Myocyte (in vitro differentiated cells): ENCODE data around the gene AGFG2. TPM values are rescaled to one million over a fixed set of nuclear protein-coding genes. Genes with fewer than 3 reads are reported as not detected.
A peak's percentile ranks its signal among the peaks of the same experiment; 100 is the strongest.
"Not testable (repeated sequence)": the region's sequence is repeated elsewhere in the genome, so short reads cannot be mapped to it uniquely, and the experiment has no call there.

ENCODE experiments used
- DNase-seq: peaks from one replicate; pipeline ENCODE4 v3.0.0-alpha.2; 2012; ENCODE audit warnings: low read depth
- polyA plus RNA-seq: library from polyadenylated mRNA; unstranded; fragments of >200 nt; gene quantifications from one replicate; pipeline ENCODE4 v1.2.1, GENCODE V29; 2012; ENCODE audit warnings: missing spikeins
- total RNA-seq: library from RNA; depleted of rRNA; stranded (reverse); fragments of >200 nt; gene quantifications from 2 replicates; pipeline ENCODE4 v1.2.3, GENCODE V29; 2014

Gene AGFG2, protein sequence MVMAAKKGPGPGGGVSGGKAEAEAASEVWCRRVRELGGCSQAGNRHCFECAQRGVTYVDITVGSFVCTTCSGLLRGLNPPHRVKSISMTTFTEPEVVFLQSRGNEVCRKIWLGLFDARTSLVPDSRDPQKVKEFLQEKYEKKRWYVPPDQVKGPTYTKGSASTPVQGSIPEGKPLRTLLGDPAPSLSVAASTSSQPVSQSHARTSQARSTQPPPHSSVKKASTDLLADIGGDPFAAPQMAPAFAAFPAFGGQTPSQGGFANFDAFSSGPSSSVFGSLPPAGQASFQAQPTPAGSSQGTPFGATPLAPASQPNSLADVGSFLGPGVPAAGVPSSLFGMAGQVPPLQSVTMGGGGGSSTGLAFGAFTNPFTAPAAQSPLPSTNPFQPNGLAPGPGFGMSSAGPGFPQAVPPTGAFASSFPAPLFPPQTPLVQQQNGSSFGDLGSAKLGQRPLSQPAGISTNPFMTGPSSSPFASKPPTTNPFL
- 10.5 and 11.7 TPM in 2 replicates for total RNA-seq
- 7.3 TPM for polyA plus RNA-seq

DNA sequence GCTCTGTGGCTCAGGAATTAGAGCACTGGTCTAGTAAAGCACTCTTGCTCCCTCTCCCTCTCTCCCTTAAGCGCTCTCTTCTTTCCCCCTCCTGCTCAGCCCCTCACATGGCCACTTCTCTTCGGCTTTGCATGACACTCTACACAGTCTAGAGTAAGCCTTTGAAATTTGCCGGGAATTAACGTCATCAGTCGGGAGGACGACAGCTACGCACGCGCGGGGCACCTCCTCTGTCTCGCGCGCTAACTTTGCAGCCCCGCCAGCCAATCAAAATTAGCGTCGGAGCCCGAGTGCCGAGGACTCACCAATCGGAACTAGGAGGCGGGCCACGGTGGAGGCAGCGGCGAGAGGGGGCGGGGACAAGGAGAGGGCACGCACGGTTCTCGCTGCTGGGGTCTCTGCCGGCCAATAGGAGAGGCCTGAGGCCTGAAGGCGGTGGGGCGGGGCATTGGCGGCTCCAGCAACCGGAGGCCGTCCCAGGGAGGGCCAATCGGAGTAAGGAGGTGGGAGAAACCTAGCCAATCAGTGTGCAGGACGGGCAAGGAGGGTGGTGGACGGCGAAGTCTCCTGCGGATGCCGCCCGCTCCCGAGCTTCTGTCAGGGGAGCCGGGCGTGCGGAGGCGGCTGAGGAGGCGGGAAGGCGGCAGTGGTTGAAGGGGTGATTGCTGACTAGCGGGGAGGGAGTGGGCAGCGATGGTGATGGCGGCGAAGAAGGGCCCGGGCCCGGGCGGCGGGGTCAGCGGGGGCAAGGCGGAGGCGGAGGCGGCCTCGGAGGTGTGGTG is at the start of gene AGFG2:
TSS of gene AGFG2 (plus strand) at position 550 of the 782 bp plus-strand sequence. CDS start at position 694, 144 bp downstream.
- DNase-seq: peak; percentile 100

DNA sequence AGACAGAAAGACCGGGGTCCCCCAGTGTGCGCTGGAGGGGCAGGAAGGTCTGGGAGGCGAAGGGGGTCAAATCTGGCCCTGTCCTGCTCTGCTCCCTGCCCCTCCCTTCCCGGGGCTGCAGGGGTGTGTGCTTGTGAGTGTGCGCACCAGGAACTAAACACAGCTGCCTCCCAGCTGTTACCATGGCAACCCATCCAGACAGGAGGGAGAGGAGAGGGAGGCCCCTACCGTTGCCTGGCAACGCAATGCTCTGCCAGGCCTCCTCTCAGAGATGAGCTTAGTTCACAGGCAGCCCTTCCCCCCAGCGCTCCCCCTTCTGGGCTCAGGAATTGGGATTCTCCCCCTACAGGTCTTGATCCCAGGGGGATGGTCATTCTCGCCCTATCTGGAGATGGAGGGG is 49.2 kb upstream of the AGFG2 start:
- DNase-seq: peak; percentile 94

DNA sequence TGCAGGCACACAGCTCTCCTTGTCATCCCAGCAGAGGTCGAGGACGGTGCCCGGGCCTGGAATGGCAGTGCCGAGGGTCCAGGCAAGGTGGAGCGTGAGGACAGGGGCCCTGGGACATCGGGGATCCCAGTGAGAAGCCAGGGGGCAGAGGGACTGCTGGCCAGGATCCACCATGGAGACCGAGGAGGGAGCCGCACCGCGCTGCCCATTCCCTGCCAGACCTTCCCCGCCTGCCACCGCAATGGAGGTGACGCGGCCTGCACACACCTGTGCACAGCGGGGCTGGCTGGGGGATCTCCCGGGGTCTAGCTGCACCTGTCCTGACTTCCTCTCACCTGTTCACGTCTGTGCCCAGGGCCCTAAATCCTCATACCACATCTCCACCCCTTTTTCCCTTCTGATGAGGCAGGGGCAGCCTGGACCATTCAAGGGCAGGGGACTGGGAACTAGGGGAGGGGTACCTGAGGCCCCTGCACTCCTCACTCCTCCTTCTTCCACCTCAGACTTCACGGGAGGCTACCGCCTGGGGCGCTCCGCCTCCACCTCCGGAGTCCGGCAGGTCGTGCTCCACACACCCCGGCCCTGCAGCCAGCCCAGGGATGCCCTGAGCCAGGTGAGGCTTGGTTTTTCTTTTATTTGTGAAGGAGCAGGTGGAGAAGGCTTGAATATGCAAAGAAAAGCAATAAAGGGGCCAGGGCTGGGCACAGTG is 48.4 kb upstream of the AGFG2 start:
- DNase-seq: no peak

DNA sequence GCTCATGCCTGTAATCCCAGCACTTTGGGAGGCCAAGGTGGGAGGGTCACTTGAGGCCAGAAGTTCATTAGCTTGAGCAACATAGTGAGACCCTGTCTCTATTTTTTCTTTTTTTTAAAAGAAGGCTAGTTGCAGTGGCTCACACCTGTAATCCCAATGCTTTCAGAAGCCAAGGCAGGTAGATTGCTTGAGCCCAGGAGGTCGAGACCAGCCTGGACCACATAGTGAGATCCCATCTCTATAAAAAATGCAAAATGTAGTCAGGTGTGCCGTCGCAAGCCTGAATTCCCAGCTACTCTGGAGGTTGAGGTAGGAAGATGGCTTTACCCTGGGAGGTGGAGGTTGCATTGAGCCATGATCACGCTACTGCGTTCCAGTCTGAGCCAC is 47.8 kb upstream of the AGFG2 start:
- DNase-seq: no peak

DNA sequence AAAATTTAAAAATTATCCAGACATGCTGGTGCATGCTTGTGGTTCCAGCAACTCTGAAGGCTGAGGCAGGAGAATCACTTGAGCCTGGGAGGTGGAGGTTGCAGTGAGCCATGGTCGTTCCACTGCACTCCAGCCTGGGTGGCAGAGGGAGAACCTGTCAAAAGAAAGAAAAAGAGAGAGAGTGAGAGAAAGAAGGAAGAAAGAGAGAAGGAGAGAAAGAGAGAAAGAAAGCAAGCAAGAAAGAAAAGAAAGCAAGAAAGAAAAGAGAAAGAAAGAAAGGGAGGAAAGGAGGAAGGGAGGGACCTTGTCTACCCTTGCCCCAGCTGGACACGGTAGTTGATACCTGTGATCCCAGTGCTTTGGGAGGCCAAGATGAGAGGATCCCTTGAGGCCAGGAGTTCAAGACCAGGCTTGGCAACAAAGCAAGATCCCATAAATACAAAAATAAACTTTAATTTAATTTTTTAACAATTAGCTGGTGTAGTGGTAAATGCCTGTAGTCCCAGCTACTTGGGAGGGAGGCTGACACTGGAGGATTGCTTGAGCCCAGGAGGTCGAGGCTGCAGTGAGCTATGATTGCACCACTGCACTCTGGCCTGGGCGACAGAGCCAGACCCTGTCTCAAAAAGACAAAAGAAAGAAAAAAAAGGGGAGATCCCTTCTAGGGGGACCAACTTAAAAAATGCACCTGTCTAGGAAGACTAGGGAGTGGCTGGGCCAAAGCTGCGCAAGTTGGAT is 46.1 kb upstream of the AGFG2 start:
- DNase-seq: no peak

DNA sequence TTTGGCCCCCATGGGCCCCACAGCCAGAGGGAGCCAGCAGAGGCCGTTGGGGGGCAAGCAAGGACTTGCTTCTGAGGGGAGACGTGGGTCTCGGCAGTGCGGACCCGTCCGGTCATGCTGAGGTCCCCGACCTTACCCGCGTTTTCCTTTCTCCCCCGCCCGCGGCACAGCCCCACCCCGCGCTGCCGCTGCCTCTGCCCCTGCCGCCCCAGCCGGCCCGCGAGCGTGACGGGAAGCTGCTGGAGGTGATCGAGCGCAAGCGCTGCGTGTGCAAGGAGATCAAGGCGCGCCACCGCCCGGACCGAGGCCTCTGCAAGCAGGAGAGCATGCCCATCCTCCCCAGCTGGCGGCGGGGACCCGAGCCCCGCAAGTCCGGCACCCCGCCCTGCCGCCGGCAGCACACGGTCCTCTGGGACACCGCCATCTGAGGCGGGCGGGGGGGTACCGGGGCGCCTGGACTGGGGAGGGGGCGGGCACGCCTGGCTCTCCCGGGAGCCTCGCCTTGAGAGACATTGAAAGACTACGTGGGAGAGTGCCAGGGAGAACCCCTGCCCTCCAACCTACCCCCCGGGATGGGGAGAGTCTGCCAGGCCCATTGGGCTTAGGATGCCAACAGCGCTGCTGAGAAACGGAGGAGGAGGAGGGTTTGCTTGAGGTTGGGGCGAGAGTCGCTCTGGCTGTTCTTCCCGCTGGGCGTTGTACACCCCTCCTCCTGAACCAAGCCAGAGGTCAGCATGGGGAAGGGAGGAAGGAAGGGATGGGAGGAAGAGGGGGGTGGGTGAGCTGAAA is 45.3 kb upstream of the AGFG2 start:
- DNase-seq: no peak

DNA sequence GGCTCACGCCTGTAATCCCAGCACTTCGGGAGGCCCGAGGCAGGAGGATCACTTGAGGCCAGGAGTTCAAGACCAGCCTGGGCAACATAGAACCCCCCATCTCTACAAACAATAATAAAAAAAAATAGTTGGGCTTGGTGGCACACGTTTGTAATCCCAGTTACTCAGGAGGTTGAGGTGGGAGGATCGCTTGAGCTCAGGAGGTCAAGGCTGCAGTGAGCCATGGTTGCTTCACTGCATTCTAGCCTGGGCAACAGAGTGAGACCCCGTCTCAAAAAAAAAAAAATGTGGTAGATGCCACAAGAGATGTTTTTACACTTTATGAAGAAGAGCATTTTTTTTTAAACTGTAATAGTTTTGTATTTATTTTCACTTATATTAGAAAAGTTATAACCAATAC is 42.5 kb upstream of the AGFG2 start:
- no peak for DNase-seq

DNA sequence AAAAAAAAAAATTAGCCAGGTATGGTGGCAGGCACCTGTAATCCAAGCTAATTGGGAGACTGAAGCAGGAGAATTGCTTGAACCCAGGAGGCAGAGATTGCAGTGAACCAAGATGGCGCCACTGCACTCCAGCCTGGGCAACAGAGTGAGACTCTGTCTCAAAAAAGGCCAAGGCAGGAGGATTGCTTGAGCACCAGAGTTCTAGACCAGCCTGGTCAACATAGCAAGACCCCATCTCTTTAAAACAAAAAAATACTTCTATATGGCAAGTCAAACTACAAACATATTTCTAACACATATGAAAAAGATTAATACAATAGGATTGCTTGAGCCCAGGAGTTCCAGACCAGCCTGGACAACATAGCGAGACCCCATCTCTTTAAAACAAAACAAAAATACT is 38.3 kb upstream of the AGFG2 start:
- DNase-seq: not testable (repeated sequence)

DNA sequence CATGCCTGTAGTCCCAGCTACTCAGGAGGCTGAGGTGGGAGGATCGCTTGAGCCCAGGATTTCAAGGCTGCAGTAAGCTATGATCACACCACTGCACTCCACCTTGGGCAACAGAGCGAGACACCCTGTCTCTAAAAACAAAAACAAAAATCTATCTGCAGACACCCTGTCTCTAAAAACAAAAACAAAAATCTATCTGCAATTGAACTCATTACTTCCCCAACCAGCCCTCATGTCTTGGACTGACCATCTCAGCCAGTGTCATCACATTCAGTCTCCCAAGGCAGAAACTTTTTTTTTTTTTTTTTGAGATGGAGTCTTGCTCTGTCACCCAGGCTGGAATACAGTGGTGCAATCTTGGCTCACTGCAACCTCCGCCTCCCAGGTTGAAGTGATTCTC is 35.0 kb upstream of the AGFG2 start:
- DNase-seq: not testable (repeated sequence)

DNA sequence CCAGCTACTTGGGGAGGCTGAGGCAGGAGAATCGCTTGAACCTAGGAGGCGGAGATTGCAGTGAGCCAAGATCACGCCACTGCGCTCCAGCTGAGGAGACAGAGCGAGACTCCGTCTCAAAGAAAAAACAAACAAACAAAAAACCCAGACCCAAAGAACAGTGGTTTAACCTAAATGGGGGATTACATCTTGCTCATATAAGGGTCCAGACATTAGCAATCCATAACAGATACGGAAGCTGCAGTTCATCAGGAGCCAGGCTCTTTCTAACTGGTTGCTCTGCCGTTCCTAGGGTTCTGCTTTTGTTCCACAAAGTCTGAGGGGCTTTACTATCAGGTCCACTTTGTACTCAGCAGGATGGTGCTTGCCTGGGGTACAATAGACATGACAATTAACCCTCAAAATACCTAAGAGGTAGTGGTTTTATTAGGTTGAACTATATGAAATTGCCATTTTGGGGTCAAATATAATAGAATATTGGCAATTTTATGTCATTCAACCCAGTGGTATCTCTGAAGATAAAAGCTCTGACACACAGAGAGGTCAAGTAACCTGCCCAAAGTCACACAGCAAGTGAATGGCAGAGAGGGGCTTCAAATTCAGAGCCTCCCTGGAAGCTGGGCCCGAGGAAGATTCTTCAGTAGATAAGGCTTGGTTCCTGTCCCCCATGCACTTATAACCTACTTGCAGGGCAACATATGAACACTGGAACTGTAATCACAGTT is 34.0 kb upstream of the AGFG2 start:
- DNase-seq: no peak

DNA sequence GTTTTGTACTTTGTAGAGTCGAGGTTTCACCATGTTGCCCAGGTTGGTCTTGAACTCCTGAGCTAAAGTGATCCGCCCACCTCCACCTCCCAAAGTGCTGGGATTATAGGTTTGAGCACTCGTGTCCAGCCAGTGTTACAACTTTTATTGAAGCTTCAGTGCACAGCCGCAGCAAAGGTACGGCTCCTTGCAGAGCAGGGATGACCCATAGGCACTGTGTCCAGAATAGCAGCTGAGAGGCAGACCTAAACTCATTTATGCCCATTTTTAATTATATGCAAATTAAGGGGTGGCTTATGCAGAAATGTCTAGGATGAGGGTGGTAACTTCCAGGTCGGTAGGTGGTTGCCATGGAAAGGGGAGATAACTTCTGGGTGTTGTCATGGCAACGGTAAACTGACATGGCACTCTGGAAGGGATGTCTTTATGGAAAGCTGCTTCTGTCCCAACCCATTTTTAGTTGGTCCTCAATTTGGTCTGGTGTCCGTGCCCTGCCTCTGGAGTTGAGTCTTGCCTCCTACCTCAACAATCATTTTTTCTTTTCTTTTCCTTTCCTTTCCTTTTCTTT is 32.6 kb upstream of the AGFG2 start:
- no peak for DNase-seq

DNA sequence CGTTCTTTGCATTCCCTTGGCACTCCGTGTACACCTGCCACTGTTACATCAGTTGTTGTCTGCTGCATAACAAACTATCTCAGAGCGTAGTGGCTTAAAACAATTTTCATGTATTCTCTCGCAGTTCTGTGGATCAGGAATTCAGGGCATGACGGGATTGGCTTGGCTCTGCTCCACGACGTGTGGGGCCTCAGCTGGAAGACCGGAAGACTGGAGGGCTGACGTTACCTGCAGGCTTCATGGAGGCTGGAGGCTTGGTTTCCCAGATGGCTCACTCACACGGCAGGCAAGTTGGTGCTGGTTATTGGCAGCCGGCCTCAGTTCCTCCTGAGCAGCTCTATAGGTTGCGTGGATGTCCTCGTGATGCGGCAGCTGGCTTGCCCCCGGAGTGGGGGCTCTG is 29.8 kb upstream of the AGFG2 start:
- peak; percentile 62 for DNase-seq

DNA sequence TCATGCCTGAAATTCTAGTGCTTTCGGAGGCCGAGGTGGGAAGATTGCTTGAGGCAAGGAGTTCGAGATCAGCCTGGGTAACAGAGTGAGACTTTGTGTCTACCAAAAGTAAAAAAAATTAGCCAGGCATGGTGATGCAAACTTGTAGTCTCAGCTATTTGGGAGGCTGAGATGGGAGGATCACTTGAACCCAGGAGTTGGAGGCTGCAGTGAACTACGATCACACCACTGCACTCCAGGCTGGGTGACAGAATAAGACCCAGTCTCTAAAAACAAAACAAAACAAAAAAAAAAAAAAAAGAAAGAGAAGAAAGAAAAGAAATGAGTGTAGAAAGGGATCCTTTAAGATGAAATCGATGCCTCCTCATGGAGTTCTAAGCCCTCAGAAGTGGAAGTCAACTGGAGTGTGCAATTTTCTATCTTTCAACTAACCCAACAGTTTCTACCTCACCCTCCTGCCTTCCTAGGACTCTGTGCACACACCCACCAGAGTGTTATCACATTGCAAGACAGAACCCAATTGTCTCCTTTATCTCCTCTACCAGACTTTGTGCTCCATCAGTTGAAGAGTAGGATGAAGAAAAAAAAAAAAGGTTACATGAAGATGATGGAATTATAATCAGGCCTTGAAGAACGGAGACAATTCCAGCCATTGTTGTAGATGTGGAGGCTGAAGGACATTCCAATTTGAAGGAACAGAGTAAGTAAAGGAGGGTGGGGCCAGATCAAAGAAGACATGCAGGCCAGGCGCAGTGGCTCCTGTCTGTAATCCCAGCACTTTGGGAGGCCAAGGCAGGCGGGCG is 28.4 kb upstream of the AGFG2 start:
- no peak for DNase-seq

DNA sequence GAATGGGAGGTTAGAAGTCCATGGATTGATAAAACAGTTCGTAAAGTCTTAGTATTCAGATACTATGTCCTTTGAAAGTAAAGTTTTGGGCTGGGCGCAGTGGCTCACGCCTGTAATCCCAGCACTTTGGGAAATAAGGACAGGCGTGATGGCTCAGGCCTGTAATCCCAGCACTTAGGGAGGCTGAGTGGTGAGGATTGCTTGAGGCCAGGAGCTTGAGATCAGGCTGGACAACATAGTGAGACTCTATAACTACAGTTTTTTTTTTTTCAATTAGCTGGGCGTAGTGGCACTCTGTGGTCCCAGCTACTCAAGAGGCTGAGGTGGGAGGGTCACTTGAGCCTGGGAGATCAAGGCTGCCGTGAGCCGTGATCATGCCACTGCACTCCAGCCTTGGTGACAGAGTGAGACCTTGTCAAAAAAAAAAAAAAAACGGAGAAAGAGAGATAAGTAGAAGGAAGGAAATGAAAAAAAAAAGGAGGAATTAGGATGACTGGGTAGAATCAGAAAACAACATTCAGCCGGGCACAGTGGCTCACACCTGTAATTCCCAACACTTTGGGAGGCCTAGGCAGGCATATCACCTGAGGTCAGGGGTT is 25.7 kb upstream of the AGFG2 start:
- DNase-seq: no peak

DNA sequence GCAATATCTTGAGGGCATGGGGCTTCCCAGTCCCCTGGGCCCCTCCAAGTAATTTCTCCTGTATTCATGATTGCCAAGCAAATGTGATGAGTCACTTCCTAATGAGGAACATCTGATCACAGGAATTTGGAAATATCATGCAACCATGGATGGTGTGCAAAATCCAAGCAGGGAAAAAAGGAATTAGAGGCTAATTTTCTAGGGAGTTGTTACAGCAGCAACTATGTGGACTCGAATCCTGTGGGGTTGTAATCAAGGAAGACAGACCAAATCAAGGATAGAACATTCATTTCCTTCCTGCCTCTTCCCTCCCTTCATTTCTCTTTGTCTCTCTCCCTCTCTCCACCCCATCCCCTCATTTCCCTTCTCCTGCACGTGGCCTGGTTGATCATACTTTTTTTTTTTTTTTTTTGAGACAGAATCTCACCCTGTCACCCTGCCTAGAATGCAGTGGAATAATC is 23.9 kb upstream of the AGFG2 start:
- peak; percentile 52 for DNase-seq

DNA sequence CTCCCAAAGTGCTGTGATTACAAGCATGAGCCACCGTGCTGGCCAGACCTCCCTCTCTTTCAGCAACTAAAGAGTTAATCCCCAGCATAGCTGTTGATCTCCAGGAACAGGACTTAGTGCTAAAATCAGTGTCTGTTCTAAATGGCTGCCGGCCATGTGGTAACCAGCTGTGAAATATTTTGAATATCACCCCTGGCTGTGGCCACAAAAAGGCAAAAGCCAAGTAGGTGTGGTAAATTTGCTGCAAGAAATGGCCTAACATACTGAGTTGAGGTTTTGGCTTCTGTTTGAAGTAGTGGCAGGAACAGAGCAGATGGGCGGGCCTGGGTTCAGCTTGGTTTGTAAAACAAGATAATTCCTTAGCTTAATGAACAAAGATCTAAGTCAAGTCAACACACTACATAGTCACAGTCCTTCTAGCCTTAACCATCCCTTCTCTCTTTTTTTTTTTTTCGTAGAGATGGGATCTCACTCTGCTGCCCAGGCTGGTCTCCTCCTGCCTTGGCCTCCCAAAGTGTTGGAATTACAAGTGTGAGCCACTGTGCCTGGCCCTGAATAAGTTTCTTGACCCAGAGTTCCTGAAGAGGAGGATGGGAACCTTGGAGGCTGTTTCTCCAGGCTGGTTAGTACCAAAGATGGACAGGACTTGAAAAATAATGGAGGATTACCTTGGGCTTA is 22.7 kb upstream of the AGFG2 start:
- peak; percentile 97 for DNase-seq

DNA sequence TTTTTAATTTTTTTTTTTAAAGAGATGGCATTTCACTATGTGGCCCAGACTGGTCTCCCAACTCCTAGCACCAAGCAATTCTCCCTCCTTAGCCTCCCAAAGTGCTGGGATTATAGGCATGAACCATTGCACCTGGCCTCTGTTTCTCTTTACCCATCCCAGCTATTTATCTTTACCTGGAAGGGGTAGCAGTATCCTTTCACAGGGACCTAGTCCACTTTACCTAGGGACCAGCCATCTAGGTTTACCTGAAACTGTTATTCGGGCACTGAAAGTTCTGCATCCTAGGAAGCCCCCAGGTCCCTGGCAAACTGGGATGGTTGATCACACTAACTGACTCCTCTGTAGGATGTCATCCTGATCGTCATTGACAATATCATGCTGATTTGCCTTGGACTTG is 21.7 kb upstream of the AGFG2 start:
- no peak for DNase-seq
